Gastroesophageal sphincter (tissue), 4 donors: ENCODE results near the gene DGKQ. TPM values are rescaled to one million over a fixed set of nuclear protein-coding genes. Genes with fewer than 3 reads are reported as not detected.

Experiments
- ATAC-seq: fragments of 150-250 bp; one replicate; pipeline ENCODE4 v1.9.1; 2016; ENCODE audit warnings: mild to moderate bottlenecking, moderate library complexity
- H3K27ac ChIP-seq, 4 donors: fragments of 200-600 bp; sonication (generic) in 3 of 4; 1 replicate in 3 of 4; 2 replicates in 1 of 4; pipeline ENCODE4 v1.5.1; 2016 to 2019
- H3K27me3 ChIP-seq: fragments of 200-600 bp; sonication (generic); one replicate; pipeline ENCODE4 v1.5.1; 2019
- H3K36me3 ChIP-seq, 2 donors: fragments of 200-600 bp; sonication (generic); one replicate each; pipeline ENCODE4 v1.5.1; 2019; ENCODE audit warnings: control low read depth in 1 of 2
- H3K4me1 ChIP-seq, 3 donors: fragments of 200-600 bp; sonication (generic); 1 replicate in 2 of 3; 2 replicates in 1 of 3; pipeline ENCODE4 v1.5.1; 2016 to 2019; ENCODE audit warnings: control low read depth in 2 of 3
- H3K4me3 ChIP-seq, 2 donors: fragments of 200-600 bp; sonication (generic); one replicate each; pipeline ENCODE4 v1.5.1; 2019; ENCODE audit warnings: mild to moderate bottlenecking in 1 of 2, moderate library complexity in 1 of 2
- H3K9me3 ChIP-seq, 3 donors: fragments of 200-600 bp; sonication (generic); one replicate each; pipeline ENCODE4 v1.5.1; 2017 to 2019; ENCODE audit warnings: control low read depth in 2 of 3
- CTCF ChIP-seq, 4 experiments: fragments of 200-600 bp in 2 of 4; fragments of 450-650 bp in 2 of 4; sonication (generic) in 1 of 4; IDR thresholded peaks; one replicate each; pipeline ENCODE4 v1.5.1; 2017 to 2019; ENCODE audit warnings: antibody characterized with exemption in 4 of 4, mild to moderate bottlenecking in 2 of 4, moderate library complexity in 2 of 4
- EP300 ChIP-seq: sonication (generic); formaldehyde crosslinking; IDR thresholded peaks from one replicate; pipeline ENCODE4 v1.6.1; 2017; ENCODE audit warnings: antibody characterized with exemption, mild to moderate bottlenecking
- POLR2A ChIP-seq, 2 donors: fragments of 450-650 bp; IDR thresholded peaks; one replicate each; pipeline ENCODE4 v1.6.1; 2017; ENCODE audit warnings: antibody characterized with exemption in 2 of 2, mild to moderate bottlenecking in 2 of 2, moderate library complexity in 1 of 2
- POLR2AphosphoS5 ChIP-seq: sonication (generic); formaldehyde crosslinking; IDR thresholded peaks from one replicate; pipeline ENCODE4 v1.6.1; 2017; ENCODE audit warnings: antibody characterized with exemption
- WGBS, 2 donors: methylation state at CpG; one replicate each; pipeline ENCODE4 v1.1.5; 2018; ENCODE audit warnings: low coverage in 1 of 2; 5-methylcytosine and 5-hydroxymethylcytosine counted together
- total RNA-seq, 4 donors: library from RNA; depleted of rRNA; stranded (reverse); fragments of >200 nt; gene quantifications; one replicate each; pipeline ENCODE4 v1.1.0, GENCODE V29; 2016

Gene DGKQ
- total RNA-seq, 4 donors from 2014 or later: 7.5 to 13.5 (median 9.3) TPM

- Histone ChIP-seq H3K9me3 (no peaks in the 10 kb centered on the region), H3K36me3 (no peaks in the 10 kb centered on the region), H3K4me1 (peaks cover 0 to 29% (median 17%) of the 10 kb centered on the region in 3 donors), H3K27me3 (peaks cover 65% of the 10 kb centered on the region), H3K4me3 (peak overlapping the region in 1 of 2 donors; percentile 44), H3K27ac (no peak overlapping the region)
- peak; percentile 44 for ATAC-seq
- TF ChIP-seq POLR2AphosphoS5 (no peak), CTCF (IDR thresholded peaks at IDR 0.05) (no peak), EP300 (no peak), POLR2A (IDR thresholded peaks at IDR 0.05) (no peak)
- WGBS, 2 donors: no CpG with 5 or more reads among the region's 68 CpGs
Measured at GRCh38 chr4:997375-998071, 24.2 kb upstream of the DGKQ start.

- no peak overlapping the region for H3K27ac ChIP-seq
- H3K4me3 ChIP-seq: peak overlapping the region in 1 of 2 donors; percentile 44
- TF ChIP-seq POLR2A (IDR thresholded peaks at IDR 0.05) (no peak), POLR2AphosphoS5 (no peak), CTCF (IDR thresholded peaks at IDR 0.05) (no peak), EP300 (no peak)
- no peak for ATAC-seq
- 0 to 11% methylated on average over 1 to 2 of the region's 25 CpGs for WGBS, 2 donors
- no peaks in the 10 kb centered on the region for H3K9me3 ChIP-seq
- H3K27me3 ChIP-seq: peaks cover 60% of the 10 kb centered on the region
- H3K4me1 ChIP-seq: peaks cover 0 to 24% (median 12%) of the 10 kb centered on the region in 3 donors
- H3K36me3 ChIP-seq: no peaks in the 10 kb centered on the region
Measured at GRCh38 chr4:996997-997374, 23.6 kb upstream of the DGKQ start.

- TF ChIP-seq POLR2AphosphoS5 (no peak), CTCF (IDR thresholded peaks at IDR 0.05) (no peak), EP300 (no peak), POLR2A (IDR thresholded peaks at IDR 0.05) (no peak)
- ATAC-seq: no peak
- Histone ChIP-seq H3K4me1 (peaks cover 0 to 19% (median 11%) of the 10 kb centered on the region in 3 donors), H3K27me3 (peaks cover 53% of the 10 kb centered on the region), H3K36me3 (peaks cover 0 to 5% of the 10 kb centered on the region in 2 donors), H3K9me3 (no peaks in the 10 kb centered on the region), H3K27ac (no peak overlapping the region), H3K4me3 (no peak overlapping the region)
- 59 to 60% methylated on average over 1 to 9 of the region's 15 CpGs for WGBS, 2 donors
Measured at GRCh38 chr4:996030-996996, 22.9 kb upstream of the DGKQ start.

GRCh38 chr4:995311-996026 is 22.1 kb upstream of the DGKQ start:
- no peak for ATAC-seq
- Histone ChIP-seq H3K27ac (no peak overlapping the region), H3K4me3 (no peak overlapping the region), H3K36me3 (peaks cover 0 to 14% of the 10 kb centered on the region in 2 donors), H3K4me1 (peaks cover 0 to 19% (median 11%) of the 10 kb centered on the region in 3 donors), H3K9me3 (no peaks in the 10 kb centered on the region), H3K27me3 (peaks cover 45% of the 10 kb centered on the region)
- no peak for TF ChIP-seq EP300
- no peak for TF ChIP-seq POLR2AphosphoS5
- TF ChIP-seq POLR2A (IDR thresholded peaks at IDR 0.05): no peak
- TF ChIP-seq CTCF (IDR thresholded peaks at IDR 0.05): no peak
- 82% methylated on average over 2 of the region's 23 CpGs; no CpG with 5 or more reads in 1 of the 2 donors for WGBS, 2 donors
